ENCODE measurements around the gene VPS16.

DNA sequence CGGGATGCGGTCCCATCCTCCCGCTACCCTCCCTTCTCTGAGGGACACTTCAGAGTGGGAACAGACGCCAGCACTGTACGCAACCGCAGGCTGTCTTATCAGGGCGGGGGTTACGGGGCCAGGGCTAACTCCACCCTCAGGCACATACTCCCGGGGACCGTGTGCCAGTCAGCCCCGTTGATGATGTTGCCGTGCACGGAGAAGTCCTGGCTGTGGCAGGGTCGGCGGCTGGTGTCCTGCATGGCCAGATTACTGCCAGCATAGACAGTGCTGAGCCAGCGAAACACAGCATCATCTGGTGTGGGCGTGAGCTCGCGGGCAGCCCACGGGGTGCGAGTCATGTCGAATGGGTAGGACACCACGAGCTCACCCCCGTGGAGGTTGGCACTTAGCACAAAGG lies 45.1 kb upstream of the VPS16 start:
- TF ChIP-seq CTCF (IDR thresholded peaks at IDR 0.05) = no peak
- no peak for TF ChIP-seq POLR2A (IDR thresholded peaks at IDR 0.05)

Data from sigmoid colon (tissue), 3 donors.